HEK293T (cell line): ENCODE measurements around the gene NME1.

Experiments
- CTCF ChIA-PET: fragments of 350-600 bp; formaldehyde crosslinking; extraction: SDS; loops from one replicate; lab custom pipeline; 2021; ENCODE audit warnings: antibody characterized with exemption, inconsistent platforms; lab: Yijun Ruan, JAX
- POLR2A ChIA-PET: fragments of 350-600 bp; formaldehyde crosslinking; extraction: SDS; loops from one replicate; lab custom pipeline; 2020; ENCODE audit warnings: antibody characterized with exemption, inconsistent platforms; lab: Yijun Ruan, JAX
- DNase-seq: peaks from one replicate; pipeline ENCODE4 v3.0.0; 2012; ENCODE audit warnings: mixed read lengths; ENCODE audit errors: extremely low spot score
- ARNT ChIP-seq: fragments of 450-650 bp; IDR thresholded peaks from 2 replicates; pipeline ENCODE4 v1.6.1; 2017; ENCODE audit warnings: mild to moderate bottlenecking
- BHLHE40 ChIP-seq: fragments of 450-650 bp; IDR thresholded peaks from 2 replicates; pipeline ENCODE4 v1.6.1; 2016; ENCODE audit warnings: mild to moderate bottlenecking, moderate library complexity, borderline replicate concordance
- CTBP1 ChIP-seq: fragments of 450-650 bp; IDR thresholded peaks from 2 replicates; pipeline ENCODE4 v1.6.1; 2016; ENCODE audit warnings: borderline replicate concordance
- ELF4 ChIP-seq: fragments of 450-650 bp; IDR thresholded peaks from 2 replicates; pipeline ENCODE4 v1.6.1; 2017; ENCODE audit warnings: antibody characterized with exemption
- FOXA1 ChIP-seq: fragments of 450-650 bp; IDR thresholded peaks from 2 replicates; pipeline ENCODE4 v1.6.1; 2016; ENCODE audit warnings: mild to moderate bottlenecking
- FOXK2 ChIP-seq: fragments of 450-650 bp; IDR thresholded peaks from 2 replicates; pipeline ENCODE4 v1.6.1; 2016; ENCODE audit warnings: mild to moderate bottlenecking
- FOXM1 ChIP-seq: fragments of 450-650 bp; IDR thresholded peaks from 2 replicates; pipeline ENCODE4 v1.6.1; 2017; ENCODE audit warnings: mild to moderate bottlenecking, borderline replicate concordance
- HDGF ChIP-seq: fragments of 450-650 bp; IDR thresholded peaks from 2 replicates; pipeline ENCODE4 v1.6.1; 2017; ENCODE audit warnings: antibody characterized with exemption, borderline replicate concordance
- L3MBTL2 ChIP-seq: fragments of 450-650 bp; conservative IDR thresholded peaks from 2 replicates; pipeline ENCODE4 v1.6.1; 2016; ENCODE audit warnings: mild to moderate bottlenecking
- LEF1 ChIP-seq: fragments of 450-650 bp; IDR thresholded peaks from 2 replicates; pipeline ENCODE4 v1.6.1; 2017; ENCODE audit warnings: mild to moderate bottlenecking, borderline replicate concordance
- NFRKB ChIP-seq: fragments of 450-650 bp; IDR thresholded peaks from 2 replicates; pipeline ENCODE4 v1.6.1; 2016; ENCODE audit warnings: mild to moderate bottlenecking, moderate library complexity
- PKNOX1 ChIP-seq: fragments of 450-650 bp; IDR thresholded peaks from 2 replicates; pipeline ENCODE4 v1.6.1; 2016
- SP1 ChIP-seq: fragments of 450-650 bp; IDR thresholded peaks from 2 replicates; pipeline ENCODE4 v1.6.1; 2017
- SUZ12 ChIP-seq: fragments of 450-650 bp; IDR thresholded peaks from 2 replicates; pipeline ENCODE4 v1.6.1; 2016; ENCODE audit warnings: mild to moderate bottlenecking
- TARDBP ChIP-seq: fragments of 450-650 bp; IDR thresholded peaks from 2 replicates; pipeline ENCODE4 v1.6.1; 2016
- ZNF384 ChIP-seq: fragments of 450-650 bp; IDR thresholded peaks from 2 replicates; pipeline ENCODE4 v1.6.1; 2016

The NME1 gene

DNA sequence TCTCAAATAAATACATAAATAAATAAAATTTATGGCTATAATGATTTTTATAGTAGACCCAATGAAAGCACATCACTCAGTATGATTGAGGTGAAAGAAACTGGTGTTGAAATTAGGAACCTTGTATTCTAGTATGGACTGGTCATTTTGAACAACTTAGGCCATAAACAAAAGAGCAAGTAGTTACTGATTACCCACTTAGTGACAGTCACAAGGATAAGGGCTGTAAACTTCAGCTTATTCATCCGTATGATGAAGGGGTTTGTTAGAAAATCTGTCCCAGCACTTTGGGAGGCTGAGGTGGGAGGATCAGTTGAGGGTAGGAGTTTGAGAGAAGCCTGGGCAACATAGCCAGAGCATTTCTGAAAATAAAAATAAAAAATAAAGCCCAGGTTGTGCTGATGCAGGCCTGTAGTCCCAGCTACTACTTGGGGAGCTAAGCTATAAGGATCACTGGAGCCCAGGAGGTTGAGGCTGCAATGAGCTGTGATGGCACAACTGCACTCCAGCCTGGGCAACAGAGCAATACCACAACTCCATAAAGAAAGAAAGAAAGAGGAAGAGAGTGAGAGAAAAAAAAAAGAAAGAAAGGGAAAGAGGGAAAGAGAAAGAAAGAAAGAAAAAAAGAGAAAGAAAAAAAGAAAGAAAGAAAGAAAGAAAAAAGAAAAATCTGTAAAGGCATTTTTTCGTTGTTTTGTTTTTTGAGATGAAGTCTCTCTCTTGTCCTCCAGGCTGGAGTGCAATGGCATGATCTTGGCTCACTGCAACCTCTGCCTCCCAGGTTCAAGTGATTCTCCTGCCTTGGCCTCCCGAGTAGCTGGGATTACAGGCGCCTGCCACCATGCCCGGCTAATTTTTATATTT is 28.5 kb upstream of the NME1 start:
- ChIA-PET CTCF (interaction anchor here (1.0 kb wide), 1 partner anchor 28 kb away, joined by 3 read pairs; the partner anchor contains the start of gene NME1), POLR2A (interaction anchor here (0.6 to 1.7 kb wide), 2 partner anchors 11 to 28 kb away, joined by 3 to 7 read pairs; partner anchors contain the start of gene NME1)
- TF ChIP-seq CTBP1: no peak
- peak; percentile 57 for TF ChIP-seq PKNOX1
- DNase-seq: no peak

GRCh38 chr17:51128076-51128475 is 25.3 kb upstream of the NME1 start:
- POLR2A ChIA-PET: interaction anchor here (0.6 kb wide), 1 partner anchor 38 kb away, joined by 3 read pairs; the partner anchor contains the start of gene NME2
- no peak for DNase-seq
- TF ChIP-seq PKNOX1 (peak; percentile 83), SUZ12 (no peak), TARDBP (no peak), CTBP1 (no peak), HDGF (no peak)
- CTCF ChIA-PET: interaction anchor here (0.7 kb wide), 1 partner anchor 36 kb away, joined by 3 read pairs; no protein-coding TSS in a partner anchor

- TF ChIP-seq TARDBP: no peak
- TF ChIP-seq FOXA1: no peak
- no peak for TF ChIP-seq PKNOX1
- no peak for TF ChIP-seq LEF1
- TF ChIP-seq ELF4: no peak
- TF ChIP-seq HDGF: no peak
- TF ChIP-seq FOXM1: no peak
- no peak for TF ChIP-seq BHLHE40
- TF ChIP-seq ARNT: no peak
- TF ChIP-seq ZNF384: no peak
- TF ChIP-seq CTBP1: no peak
- TF ChIP-seq NFRKB: no peak
- TF ChIP-seq SUZ12: no peak
- no peak for TF ChIP-seq SP1
- no peak for TF ChIP-seq L3MBTL2
- TF ChIP-seq FOXK2: no peak
- DNase-seq: no peak
- ChIA-PET CTCF (no interaction called here), POLR2A (no interaction called here)
Observed at GRCh38 chr17:51132964-51133319, 20.4 kb upstream of the NME1 start.

DNA sequence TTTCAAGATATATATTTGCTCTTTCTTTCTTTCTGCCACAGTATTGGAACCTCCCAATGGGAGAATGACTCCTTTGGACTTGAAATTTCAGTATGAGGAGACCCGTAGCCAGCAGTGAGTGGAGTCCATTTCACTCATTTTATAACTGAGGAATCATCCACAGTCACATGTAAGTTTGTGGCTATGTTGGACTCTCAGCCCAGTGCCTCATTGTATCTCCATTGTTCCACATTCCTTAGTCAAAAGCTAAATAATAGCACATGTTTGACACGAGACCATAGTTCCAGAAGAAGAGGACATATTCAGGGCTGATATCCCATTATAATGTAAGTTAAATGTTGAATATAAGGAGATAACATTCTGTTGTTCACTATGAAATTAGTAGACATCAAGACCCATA is 20.0 kb upstream of the NME1 start:
- TF ChIP-seq ARNT: no peak
- TF ChIP-seq SUZ12: no peak
- no peak for TF ChIP-seq HDGF
- no peak for TF ChIP-seq PKNOX1
- no peak for TF ChIP-seq FOXM1
- TF ChIP-seq FOXK2: no peak
- TF ChIP-seq ZNF384: no peak
- no peak for TF ChIP-seq LEF1
- no peak for TF ChIP-seq NFRKB
- TF ChIP-seq SP1: no peak
- no peak for TF ChIP-seq TARDBP
- no peak for TF ChIP-seq FOXA1
- TF ChIP-seq L3MBTL2: no peak
- no peak for TF ChIP-seq BHLHE40
- TF ChIP-seq ELF4: no peak
- TF ChIP-seq CTBP1: no peak
- DNase-seq: no peak
- CTCF ChIA-PET: no interaction called here
- POLR2A ChIA-PET: no interaction called here

DNA sequence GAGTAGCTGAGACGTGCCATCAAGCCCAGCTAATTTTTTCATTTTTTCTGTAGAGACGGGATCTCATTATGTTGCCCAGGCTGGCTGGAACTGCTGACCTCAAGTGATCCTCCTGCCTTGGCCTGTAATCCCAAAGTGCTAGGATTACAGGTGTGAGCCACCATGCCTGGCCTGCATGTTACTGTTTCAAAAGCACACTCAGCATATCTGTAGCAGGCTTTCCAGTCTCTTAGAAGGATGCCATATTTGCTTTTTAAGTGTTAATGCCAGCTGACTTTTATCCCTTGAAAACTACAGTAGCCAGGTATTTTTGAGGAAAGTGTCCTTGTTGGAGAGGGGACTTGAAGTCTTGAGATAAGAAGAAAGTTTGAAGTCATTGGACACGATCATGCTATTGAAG is 17.4 kb upstream of the NME1 start:
- TF ChIP-seq ELF4 (no peak), BHLHE40 (no peak)
- POLR2A ChIA-PET: interaction anchor here (0.6 to 1.4 kb wide), 3 partner anchors 12 to 270 kb away, joined by 3 to 5 read pairs (median 3); partner anchors contain the start of genes SPAG9 and TOB1
- CTCF ChIA-PET: interaction anchor here (1.3 kb wide), 1 partner anchor 17 kb away, joined by 3 read pairs; the partner anchor contains the start of gene NME1
- DNase-seq: no peak

DNA sequence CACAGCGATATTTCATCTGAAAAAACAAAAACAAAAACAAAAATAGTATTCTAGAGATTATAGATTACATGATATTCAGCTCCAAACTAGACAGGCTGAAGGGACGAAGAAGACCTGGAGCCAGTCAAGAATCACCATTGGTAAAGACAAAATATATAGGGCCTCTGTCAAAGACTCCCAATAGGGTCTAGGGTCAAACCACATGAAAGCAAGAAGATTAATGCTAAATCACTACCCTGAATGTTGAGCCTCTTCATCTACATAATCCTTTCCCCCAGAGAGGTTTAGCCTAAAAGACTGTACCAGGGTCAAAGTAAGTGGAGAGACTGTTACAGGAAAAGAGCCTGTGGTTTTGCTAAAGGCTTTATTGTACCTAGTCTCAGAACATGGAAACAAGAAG is 10.8 kb upstream of the NME1 start:
- no peak for TF ChIP-seq HDGF
- TF ChIP-seq ARNT: no peak
- no peak for TF ChIP-seq PKNOX1
- TF ChIP-seq FOXK2: no peak
- TF ChIP-seq SUZ12: no peak
- ChIA-PET POLR2A (interaction anchor here (1.0 kb wide), 1 partner anchor 22 kb away, joined by 3 read pairs; the partner anchor contains the start of gene SPAG9), CTCF (no interaction called here)
- DNase-seq: no peak
